ENCODE data around the gene SORBS1. TPM values are rescaled to one million over a fixed set of nuclear protein-coding genes. Genes with fewer than 3 reads are reported as not detected.

SORBS1 gene
- total RNA-seq, 1 experiment from 2014 or later = 36.6 TPM

DNA sequence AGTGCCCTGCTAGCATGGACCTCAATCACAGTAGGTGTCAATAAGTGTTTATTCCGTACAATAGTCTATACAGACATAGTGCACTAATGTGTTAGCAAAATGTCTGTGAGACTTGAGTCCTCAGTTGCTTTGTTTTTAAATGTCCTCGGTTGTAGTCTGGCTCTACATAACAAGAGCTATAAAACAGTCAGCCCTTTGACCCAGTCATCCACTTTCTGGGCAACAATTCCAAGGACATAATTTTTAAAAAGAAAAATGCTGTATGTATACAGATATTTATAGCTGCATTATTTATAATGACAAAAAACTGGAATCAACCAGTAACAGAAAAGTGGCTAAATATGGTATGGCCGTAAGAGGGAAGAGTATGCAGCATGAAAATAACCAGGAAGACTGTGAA lies 267.5 kb downstream of the SORBS1 start:
- DNase-seq (ENCODE audit: low read depth, low spot score) = no peak
- in situ Hi-C loops (cut with HindIII; ENCODE audit: low pct_unique_long_range_greater_than_20kb, low sequenced_read_pairs) = no loop called here

DNA sequence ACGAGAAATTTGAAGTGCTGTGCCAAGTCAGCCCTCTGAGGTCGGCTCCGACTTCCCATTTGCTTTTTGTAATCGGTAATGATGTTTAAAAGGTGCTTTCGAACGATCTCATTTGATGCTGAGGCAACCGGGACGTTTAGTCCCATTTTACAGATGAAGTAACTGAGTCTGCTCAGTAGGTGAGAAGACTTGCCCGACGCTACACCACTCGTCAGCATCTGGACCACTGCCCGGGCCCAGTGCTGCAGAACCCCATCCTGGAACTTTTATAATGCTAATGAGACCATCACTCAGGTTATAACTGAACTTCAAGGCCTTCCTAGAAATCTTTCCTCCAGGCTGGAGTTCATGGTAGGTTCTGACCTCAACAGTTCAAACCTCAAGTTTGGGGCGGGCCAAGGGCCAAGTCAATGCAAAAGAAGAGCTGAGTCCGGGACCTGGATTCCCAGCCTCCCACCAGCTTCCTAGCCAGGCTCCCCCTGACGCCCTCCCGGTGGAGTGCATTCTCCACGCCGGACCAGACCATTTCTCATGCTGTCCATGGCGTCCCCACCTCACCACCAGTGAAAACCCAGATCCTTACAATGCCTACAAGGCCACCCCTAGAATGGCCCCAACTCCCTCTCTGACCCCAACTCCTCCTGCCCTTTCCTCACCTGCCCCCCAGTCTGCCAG lies 269.7 kb downstream of the SORBS1 start:
- in situ Hi-C loops (cut with HindIII; ENCODE audit: low pct_unique_long_range_greater_than_20kb, low sequenced_read_pairs) = no loop called here
- no peak for DNase-seq (ENCODE audit: low read depth, low spot score)

DNA sequence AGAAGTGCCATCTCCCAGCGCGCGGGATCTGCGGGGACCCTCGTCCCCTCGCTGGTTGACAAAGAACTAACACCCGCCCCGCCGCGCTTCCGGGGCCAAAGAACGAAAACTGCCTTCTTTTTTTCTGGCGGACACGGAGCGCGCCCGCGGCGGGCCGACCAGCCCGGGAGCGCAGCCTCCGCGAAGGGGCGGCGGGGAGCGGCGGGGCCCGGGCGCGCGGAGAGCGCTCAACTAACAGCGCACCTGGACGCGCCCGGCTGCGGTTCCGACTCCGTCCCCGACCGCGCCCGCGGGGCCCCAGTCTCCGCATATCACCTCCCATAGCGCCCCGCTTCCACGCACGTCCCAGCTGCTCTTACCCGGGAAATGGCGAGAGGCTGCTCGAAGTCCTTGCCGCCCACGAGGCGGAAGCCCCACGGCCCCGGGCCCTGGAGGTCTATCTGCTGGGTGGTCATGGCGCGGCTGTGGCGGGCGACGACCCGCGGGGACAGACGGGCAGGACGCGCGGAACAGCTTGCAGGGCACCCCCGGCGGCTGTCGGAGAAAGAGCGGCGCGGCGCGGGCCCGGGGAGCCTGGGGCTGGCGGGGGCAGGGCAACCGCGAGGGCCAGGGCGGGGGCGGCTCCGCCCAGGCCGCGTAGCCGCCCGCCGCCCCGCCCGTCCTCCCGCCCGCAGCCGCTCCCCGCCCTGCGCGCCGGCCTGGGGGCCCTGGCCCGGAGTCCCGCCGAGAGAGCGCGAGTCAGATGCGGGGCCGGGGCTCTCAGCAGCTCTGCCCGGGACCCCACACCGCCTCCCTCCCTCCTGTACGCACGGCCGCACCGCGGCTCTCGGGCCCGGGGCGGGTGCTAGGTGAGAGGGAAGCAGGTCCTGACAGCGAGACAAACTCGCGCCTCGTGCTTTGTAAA lies 270.5 kb downstream of the SORBS1 start, which contains the start of gene PDLIM1:
PDLIM1 (minus strand) TSS at position 543 of the 904 bp plus-strand sequence; CDS start at position 455, 88 bp downstream.
- in situ Hi-C loops (cut with HindIII; ENCODE audit: low pct_unique_long_range_greater_than_20kb, low sequenced_read_pairs) = no loop called here
- peak; percentile 38 for DNase-seq (ENCODE audit: low read depth, low spot score)

DNA sequence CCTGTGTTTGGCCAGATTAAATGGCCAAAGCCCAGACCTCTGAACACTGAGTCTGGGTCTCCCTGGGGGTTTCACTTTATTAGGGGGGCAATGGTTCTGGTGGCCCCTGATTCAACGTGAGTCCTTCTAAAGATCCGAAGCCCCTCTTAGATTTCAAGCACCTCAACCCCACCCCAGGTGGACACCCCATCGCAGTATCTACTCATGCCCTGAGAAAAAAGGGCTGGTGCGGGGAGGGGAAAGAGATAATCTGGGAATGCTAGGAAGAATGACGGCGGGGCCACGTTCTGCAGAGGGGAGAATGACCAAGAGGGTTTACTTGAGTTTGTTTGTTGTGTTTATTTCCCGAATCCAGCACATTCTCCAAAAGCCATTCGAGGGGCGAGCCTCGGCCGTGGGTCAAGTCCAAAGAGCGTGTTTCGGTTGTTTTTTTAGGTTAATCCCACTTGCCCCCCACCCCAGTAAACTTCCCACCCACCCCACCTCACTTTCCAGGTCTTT lies 271.2 kb downstream of the SORBS1 start:
- no peak for DNase-seq (ENCODE audit: low read depth, low spot score)
- in situ Hi-C loops (cut with HindIII; ENCODE audit: low pct_unique_long_range_greater_than_20kb, low sequenced_read_pairs) = no loop called here

DNA sequence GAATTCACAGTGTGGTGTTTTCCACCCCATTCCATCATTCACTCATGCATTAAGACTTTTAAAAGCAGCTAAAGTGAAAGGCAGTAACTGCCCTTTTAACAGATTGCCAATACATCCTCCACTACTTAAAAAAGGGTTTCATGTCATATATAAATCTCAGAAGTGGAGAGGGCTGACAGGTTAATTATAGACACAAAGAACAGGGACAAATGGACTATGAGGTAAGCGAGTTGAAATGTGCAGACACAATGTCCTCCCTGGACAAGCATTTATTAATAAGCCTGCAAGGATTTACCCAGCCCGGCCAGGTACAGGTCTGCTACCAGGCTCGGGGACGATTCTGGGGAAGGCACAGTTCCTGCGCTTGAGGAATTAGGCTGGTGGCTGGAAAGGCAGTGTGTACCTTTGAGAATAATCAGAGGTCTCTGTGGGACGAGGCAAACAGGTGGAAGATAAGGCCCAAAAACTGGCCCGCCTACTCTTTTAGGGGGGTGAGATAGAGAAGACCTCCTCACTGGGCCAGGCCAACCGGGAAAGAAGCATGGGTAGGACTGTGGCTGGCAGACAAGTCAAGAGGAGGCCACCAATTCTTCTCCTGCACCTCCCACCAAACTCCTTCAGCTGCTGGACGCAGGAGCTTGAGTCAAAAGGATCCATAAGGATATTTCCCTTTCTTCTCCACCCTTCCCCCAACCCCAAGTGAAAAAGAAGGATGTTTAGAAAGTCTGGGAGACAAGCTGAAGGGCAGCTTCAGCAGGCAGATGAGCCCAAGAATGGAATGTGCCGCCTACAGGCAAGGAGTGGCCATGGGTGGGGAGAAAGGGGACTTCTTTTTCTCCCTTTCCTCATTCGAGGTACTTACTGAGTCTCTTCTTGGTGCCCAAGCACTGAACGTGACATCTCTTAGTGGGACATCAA lies 271.9 kb downstream of the SORBS1 start:
- in situ Hi-C loops (cut with HindIII; ENCODE audit: low pct_unique_long_range_greater_than_20kb, low sequenced_read_pairs) = no loop called here
- peak; percentile 8 for DNase-seq (ENCODE audit: low read depth, low spot score)

DNA sequence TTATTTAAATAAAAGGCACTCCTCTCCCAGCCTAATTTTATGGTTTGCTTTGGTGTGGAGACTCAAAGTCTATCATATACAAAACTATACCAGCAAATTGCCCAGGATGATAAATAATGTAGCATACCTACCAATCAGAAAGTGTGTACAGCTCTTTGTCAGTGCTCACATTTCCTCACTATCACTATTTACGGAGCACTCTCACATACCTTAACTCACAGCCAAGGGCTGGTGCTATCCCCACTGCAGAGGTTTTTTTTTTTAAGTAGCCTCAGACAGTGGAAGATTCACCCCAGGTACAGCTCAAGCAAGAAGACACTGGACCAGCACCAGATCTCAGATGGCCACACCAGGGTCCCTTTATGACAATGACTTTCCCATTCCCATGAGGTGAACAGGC lies 272.9 kb downstream of the SORBS1 start:
- no peak for DNase-seq (ENCODE audit: low read depth, low spot score)
- in situ Hi-C loops (cut with HindIII; ENCODE audit: low pct_unique_long_range_greater_than_20kb, low sequenced_read_pairs) = no loop called here

DNA sequence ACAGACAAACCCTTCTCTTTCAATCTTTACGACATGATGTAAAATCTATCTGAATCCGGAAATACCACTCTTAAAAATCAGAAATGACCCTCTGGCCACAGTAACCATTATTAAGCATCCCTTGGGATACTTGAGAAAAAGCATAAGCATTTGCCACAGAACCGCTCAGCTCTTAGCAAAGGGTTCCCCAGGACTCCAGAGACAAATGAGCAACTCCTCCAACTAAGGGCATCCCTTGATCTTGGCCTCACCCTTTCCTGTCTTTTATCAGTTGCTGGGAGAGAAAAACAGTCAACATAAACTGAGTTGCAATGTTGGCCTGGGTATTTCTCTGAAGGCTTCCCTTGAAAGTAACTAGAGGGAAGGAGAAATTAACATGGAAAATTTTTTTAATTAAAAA lies 273.9 kb downstream of the SORBS1 start:
- in situ Hi-C loops (cut with HindIII; ENCODE audit: low pct_unique_long_range_greater_than_20kb, low sequenced_read_pairs) = no loop called here
- no peak for DNase-seq (ENCODE audit: low read depth, low spot score)

DNA sequence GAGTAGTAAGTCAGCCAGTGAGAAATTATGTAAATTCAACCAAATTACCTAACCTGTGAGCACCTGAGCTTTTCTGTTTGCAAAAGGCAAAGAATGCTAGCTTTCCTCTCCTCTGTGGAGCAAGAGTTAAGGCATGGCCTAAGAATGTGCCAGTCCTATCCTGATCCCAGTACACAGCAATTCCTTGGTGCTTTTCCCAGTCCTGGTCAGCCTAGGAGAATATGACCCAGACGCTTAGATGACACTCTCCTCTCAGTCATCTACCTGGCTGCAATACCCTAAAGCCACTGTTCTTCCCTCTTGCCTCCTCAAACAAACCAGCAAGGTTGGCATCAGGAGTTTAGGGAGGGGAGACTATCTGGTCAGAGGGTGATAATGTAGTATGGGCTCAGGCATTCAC lies 274.5 kb downstream of the SORBS1 start:
- DNase-seq (ENCODE audit: low read depth, low spot score) = no peak
- in situ Hi-C loops (cut with HindIII; ENCODE audit: low pct_unique_long_range_greater_than_20kb, low sequenced_read_pairs) = no loop called here

DNA sequence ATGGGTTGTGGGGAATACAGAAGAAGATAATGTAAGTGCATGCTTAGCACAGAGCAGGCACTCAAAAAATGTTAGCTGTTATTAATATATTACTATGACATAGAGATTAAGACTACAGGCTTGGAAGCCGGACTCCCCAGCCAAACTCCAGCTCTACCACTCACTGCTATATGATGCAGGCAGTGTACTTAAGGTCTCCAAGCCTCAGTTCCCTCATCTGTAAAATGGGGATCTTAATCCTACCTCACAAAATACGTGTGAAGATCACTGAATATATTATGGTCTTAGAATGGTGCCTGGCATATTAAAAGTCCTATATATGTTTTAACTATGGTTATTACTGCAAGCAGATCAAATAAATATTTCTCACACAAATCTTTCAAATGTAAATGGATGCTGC lies 275.6 kb downstream of the SORBS1 start:
- in situ Hi-C loops (cut with HindIII; ENCODE audit: low pct_unique_long_range_greater_than_20kb, low sequenced_read_pairs) = no loop called here
- no peak for DNase-seq (ENCODE audit: low read depth, low spot score)

DNA sequence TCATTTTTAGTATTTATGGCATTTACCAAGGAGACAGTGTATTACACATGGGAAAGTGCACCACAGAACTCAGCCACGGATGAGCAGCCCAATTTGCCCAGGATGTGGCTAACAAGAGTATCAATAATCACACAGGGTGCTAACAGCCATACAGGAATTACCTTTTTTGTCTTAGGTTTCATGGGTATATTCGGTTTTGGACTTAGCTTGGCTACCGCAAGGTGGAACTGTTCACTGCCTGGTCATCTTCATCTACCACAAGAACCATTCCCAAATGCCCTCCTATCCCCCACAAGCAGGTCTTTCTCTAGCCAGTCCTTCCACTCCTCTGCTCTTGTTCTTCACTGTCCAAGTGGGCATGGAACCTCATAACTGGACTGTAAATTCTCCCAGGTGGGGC lies 276.4 kb downstream of the SORBS1 start:
- no peak for DNase-seq (ENCODE audit: low read depth, low spot score)
- in situ Hi-C loops (cut with HindIII; ENCODE audit: low pct_unique_long_range_greater_than_20kb, low sequenced_read_pairs) = no loop called here

DNA sequence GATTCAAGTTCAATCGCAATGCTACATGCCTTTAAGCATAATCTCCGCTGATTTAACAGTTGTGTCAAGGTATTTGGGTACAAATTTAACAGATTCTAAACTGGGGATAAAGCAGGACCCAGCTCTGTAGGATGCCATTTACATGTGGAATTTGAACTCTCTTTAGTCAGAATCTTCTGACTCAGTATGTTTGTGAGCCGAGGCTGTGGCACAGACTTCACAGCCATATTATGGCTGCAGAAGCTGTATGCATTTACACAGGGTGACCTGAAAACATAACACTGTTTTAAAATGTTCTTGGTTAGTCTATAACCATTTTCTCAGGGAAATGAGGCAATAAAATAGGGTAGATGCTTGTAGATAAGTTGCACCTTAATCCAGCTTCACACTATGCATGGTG lies 279.1 kb downstream of the SORBS1 start:
- DNase-seq (ENCODE audit: low read depth, low spot score) = no peak
- in situ Hi-C loops (cut with HindIII; ENCODE audit: low pct_unique_long_range_greater_than_20kb, low sequenced_read_pairs) = no loop called here

DNA sequence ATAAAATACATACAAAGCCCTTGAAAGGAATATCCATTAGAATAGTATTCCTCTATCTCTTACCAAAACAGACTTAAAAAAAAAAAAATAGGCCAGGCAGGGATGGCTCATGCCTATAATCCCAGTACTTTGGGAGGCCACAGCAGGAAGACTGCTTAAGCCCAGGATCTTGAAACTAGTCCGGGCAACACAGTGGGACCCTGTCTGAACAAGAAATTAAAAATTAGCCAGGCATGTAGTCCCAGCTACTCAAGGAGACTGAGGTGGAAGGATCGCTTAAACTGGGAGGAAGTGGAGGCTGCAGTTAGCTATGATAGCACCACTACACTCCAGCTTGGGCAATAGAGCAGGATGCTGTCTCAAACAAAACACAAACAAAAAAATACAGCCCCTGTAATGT lies 280.0 kb downstream of the SORBS1 start:
- in situ Hi-C loops (cut with HindIII; ENCODE audit: low pct_unique_long_range_greater_than_20kb, low sequenced_read_pairs) = no loop called here
- DNase-seq (ENCODE audit: low read depth, low spot score) = no peak

DNA sequence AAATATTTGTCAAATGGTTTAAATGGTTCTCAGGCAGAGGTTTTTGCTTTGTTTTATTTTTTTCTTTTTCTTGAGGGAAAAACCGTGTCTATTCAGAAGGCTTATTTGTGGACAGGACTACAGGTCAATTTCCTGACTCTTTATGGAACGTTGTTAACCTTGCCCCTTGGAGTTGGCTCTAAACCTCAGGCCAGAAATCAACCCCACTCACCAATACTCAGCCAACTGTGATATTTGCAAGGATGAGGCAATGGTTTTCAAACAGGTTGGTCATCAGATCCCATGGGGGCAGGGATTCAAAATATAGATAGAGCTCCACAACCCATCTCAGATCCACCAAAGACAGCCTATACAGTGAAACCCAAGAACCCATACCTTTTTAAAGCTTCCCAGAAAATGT lies 280.5 kb downstream of the SORBS1 start:
- DNase-seq (ENCODE audit: low read depth, low spot score) = no peak
- in situ Hi-C loops (cut with HindIII; ENCODE audit: low pct_unique_long_range_greater_than_20kb, low sequenced_read_pairs) = no loop called here

DNA sequence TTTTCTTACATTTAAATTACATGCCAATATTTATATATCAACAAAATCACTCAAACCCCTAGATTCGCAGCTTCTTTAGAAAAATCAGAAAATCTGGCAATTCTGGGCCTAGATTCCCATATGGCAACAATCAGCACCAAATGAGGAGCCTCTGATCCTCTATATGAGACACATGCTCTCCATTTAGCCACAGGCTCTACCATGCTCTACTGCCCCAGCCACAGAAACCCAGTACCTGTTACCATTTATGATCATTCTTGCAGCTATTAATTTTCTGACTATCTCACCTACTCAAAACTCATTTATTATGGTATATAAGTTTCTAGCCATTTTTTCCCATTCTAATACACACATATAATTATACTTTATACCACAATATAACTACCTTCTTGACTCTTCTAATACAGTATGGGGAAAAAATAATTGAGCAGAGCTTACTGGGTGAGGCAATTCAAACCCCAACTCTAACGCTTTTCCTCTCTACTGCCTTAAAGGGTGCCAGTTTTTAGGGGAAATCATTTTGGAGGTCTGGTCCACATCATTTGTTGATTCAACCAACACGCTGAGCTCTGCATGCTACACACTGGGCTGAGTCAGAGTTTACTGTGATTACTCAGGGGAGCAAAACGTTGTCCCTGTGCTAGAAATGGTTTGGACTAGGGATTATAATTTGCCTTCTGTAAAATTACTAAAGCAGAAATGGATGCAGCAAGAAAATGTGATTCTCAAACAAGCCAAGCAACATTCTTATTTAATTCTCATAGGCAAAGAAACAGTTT lies 281.9 kb downstream of the SORBS1 start:
- in situ Hi-C loops (cut with HindIII; ENCODE audit: low pct_unique_long_range_greater_than_20kb, low sequenced_read_pairs) = no loop called here
- DNase-seq (ENCODE audit: low read depth, low spot score) = no peak

DNA sequence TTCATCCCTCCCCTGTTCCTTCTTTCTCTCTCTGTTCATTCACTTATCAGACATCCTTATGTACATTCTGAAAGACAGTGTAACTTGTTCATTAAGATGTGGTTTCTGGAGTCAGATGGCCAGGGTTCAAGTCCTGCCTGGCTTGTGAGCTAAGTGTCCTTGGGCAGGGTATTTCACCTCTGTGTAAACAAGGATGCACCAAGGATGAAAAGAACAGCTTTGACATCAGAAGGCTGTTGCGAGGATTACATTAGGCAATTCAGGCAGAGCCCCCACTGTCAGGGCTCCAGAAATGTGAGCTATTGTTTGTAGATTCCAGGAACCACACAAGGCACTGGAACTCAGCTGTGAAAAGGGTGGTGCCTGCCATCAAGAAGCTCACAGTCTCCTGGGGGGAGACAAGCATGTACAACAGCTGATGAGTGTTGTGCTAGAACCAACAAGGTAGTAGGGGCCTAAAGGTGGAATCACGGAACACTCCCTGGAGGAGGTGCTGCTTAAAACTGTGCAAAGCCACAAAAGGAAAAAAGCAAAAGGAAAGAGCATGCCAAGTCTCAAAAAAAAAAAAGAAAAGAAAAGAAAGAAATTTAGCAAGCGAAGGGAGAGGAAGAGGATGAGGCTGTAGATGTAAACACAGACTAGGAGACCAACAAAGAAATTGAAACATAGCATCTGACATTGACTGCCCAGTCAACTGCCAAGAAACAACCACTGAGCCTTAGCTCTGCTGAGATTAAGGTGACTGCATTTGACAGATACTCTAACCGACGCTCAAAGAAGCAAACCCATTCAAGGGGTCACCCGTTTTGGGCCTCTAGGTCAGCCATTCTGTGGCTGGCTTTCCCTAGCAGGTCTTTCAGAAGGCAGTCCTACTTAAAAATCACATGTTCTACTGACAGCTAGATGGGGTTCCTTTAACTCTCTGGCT lies 282.8 kb downstream of the SORBS1 start:
- in situ Hi-C loops (cut with HindIII; ENCODE audit: low pct_unique_long_range_greater_than_20kb, low sequenced_read_pairs) = no loop called here
- DNase-seq (ENCODE audit: low read depth, low spot score) = no peak

DNA sequence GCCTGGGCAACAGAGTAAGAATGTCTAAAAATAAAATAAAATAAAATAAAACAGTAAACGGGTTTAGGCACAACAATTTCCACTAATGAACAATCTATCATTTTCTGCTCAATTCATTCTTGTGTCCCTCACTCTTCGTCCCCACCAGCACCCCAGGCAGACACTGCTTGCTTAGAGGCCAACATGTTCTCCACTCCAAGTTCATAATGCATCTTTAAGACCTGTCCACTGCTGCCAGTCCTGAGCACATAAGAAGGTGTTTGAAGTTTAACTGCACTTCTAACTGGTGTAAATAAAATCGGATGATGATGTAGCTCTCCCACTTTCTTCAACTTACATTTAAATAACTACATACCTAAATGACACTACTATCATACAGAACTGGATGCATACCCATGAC lies 283.6 kb downstream of the SORBS1 start:
- in situ Hi-C loops (cut with HindIII; ENCODE audit: low pct_unique_long_range_greater_than_20kb, low sequenced_read_pairs) = no loop called here
- no peak for DNase-seq (ENCODE audit: low read depth, low spot score)
